Measurements from ENCODE around the gene LRRC70. TPM values are rescaled to one million over a fixed set of nuclear protein-coding genes. Genes with fewer than 3 reads are reported as not detected.

Gene LRRC70
- total and polyA plus RNA-seq, 3 donors from 2014 or later, result 4.9 to 9.9 (median 9.0) TPM

DNA sequence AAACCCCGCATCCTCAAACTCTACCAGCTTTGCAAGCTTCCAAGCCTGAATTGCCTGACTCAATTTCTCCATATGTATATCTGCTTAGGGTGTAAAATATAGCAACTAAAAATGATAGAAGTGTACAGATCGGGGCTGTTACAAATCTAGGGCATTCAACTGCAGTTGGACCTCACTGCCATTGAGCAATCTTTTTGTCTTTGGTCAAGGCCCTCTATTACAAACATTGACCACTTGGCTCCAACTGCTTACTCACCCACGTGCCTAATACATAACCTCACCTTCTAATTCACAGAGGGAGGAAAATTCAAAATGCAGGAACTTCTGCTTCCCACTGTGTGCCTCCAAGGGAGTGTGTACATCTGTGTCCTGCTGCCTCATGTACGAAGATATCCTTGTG, 10.0 kb downstream of the LRRC70 start:
- Histone ChIP-seq H3K27me3 (no peaks in the 10 kb centered on the region), H3K36me3 (ENCODE audit: low read depth, missing control alignments) (no peaks in the 10 kb centered on the region), H3K4me3 (no peak overlapping the region), H3K4me1 (no peaks in the 10 kb centered on the region), H3K27ac (no peak overlapping the region), H3K9me3 (no peaks in the 10 kb centered on the region)
- TF ChIP-seq, protein P1, sequence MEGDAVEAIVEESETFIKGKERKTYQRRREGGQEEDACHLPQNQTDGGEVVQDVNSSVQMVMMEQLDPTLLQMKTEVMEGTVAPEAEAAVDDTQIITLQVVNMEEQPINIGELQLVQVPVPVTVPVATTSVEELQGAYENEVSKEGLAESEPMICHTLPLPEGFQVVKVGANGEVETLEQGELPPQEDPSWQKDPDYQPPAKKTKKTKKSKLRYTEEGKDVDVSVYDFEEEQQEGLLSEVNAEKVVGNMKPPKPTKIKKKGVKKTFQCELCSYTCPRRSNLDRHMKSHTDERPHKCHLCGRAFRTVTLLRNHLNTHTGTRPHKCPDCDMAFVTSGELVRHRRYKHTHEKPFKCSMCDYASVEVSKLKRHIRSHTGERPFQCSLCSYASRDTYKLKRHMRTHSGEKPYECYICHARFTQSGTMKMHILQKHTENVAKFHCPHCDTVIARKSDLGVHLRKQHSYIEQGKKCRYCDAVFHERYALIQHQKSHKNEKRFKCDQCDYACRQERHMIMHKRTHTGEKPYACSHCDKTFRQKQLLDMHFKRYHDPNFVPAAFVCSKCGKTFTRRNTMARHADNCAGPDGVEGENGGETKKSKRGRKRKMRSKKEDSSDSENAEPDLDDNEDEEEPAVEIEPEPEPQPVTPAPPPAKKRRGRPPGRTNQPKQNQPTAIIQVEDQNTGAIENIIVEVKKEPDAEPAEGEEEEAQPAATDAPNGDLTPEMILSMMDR (IDR thresholded peaks at IDR 0.05), result no peak
- TF ChIP-seq POLR2A (IDR thresholded peaks at IDR 0.05), result no peak
- intact Hi-C loops (cut with DNase I; ENCODE audit: low total_unique reads), result no loop called here
- 94 to 97% methylated on average over 4 of the region's 4 CpGs for WGBS, 2 donors
- no peak for DNase-seq

DNA sequence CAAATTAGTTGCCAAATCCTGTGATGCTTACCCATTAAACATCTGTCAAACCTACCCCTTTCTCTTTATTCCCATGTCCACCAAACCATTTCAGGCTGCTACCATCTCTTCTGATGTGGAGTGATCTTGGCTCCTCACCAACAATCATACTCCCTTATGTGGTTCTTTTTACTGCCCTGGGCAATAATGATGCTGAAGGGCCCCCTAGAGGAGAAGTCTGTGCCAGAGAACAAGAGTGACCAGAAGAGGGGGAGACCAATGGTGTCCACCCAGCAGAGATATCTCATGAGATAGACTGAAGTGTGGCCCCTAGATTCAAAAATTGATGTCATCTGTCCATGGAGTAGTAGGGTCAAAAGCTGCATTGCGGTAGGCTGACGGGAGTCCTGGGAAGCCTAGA, 10.9 kb downstream of the LRRC70 start:
- TF ChIP-seq POLR2A (IDR thresholded peaks at IDR 0.05), result no peak
- TF ChIP-seq, protein P1 (IDR thresholded peaks at IDR 0.05), result no peak
- Histone ChIP-seq H3K27me3 (no peaks in the 10 kb centered on the region), H3K4me1 (no peaks in the 10 kb centered on the region), H3K4me3 (no peak overlapping the region), H3K36me3 (ENCODE audit: low read depth, missing control alignments) (no peaks in the 10 kb centered on the region), H3K9me3 (no peaks in the 10 kb centered on the region), H3K27ac (no peak overlapping the region)
- intact Hi-C loops (cut with DNase I; ENCODE audit: low total_unique reads), result no loop called here
- 100% methylated on average over 2 of the region's 2 CpGs for WGBS, 2 donors
- no peak for DNase-seq

DNA sequence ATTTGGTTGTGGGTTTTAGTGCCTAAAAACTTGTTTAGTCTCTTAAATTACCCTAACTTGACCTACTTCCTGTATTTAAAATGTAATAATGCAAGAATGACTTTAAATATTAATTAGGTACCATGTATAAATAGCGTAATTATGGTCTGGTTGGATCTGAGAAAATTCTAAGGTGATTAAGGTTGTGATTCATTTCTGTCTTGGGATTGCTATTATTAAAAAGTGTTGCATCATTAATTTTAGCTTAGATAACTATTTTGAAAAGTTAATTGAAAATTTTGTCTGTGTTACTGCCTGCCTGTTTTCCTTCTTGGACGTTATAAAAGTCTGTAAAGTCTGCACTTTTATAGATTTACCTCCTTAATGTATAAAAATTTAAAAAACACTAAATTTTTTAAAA, 11.8 kb downstream of the LRRC70 start:
- no peak overlapping the region for H3K4me3 ChIP-seq
- no peak overlapping the region for H3K27ac ChIP-seq
- no peaks in the 10 kb centered on the region for H3K9me3 ChIP-seq
- H3K27me3 ChIP-seq, result no peaks in the 10 kb centered on the region
- intact Hi-C loops (cut with DNase I; ENCODE audit: low total_unique reads), result no loop called here
- H3K4me1 ChIP-seq, result no peaks in the 10 kb centered on the region
- TF ChIP-seq POLR2A (IDR thresholded peaks at IDR 0.05), result no peak
- TF ChIP-seq, protein P1 (IDR thresholded peaks at IDR 0.05), result no peak
- DNase-seq, result no peak
- WGBS, 2 donors, result 87 to 93% methylated on average over 2 of the region's 2 CpGs
- H3K36me3 ChIP-seq (ENCODE audit: low read depth, missing control alignments), result no peaks in the 10 kb centered on the region

DNA sequence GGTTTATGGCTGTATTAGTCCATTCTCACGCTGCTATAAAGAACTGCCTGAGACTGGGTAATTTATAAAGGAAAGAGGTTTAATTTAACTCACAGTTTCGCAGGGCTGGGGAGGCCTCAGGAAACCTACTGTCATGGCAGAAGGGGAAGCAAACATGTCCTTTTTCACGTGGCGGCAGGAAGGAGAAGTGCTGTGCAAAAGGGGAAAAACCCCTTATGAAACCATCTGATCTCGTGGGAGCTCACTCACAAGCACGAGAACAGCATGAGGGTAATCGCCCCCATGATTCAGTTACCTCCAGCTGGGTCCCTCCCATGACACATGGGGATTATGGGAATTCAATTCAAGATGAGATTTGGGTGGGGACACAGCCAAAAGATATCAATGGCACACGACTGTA, 13.9 kb downstream of the LRRC70 start:
- TF ChIP-seq, protein P1 (IDR thresholded peaks at IDR 0.05), result no peak
- no peak for TF ChIP-seq POLR2A (IDR thresholded peaks at IDR 0.05)
- intact Hi-C loops (cut with DNase I; ENCODE audit: low total_unique reads), result no loop called here
- WGBS, 2 donors, result 84 to 87% methylated on average over 8 of the region's 8 CpGs
- no peak overlapping the region for H3K27ac ChIP-seq
- H3K27me3 ChIP-seq, result no peaks in the 10 kb centered on the region
- no peak for DNase-seq
- no peak overlapping the region for H3K4me3 ChIP-seq
- H3K9me3 ChIP-seq, result no peaks in the 10 kb centered on the region
- H3K36me3 ChIP-seq (ENCODE audit: low read depth, missing control alignments), result no peaks in the 10 kb centered on the region
- no peaks in the 10 kb centered on the region for H3K4me1 ChIP-seq

DNA sequence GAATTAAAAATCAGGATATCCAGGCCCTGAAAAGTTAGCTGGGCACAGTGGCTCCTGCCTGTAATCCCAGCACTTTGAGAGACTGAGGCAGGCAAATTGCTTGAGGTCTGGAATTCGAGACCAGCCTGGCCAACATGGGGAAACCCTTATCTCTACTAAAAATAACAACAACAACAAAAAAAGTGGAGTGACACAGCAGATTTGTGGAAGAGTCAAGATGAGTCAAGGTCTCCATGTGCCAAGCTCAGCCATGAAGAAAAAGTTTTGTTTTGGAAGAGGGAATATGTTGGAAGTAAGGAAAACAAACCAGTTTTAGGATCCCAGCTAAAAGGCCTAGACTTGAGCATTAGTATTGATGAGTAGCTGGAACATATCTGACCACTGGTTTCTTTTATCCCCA, 14.7 kb downstream of the LRRC70 start:
- no peak for DNase-seq
- WGBS, 2 donors, result 74 to 84% methylated on average over 1 of the region's 1 CpG

More for the DNA sequence above, 14.7 kb downstream of the LRRC70 start:
- H3K4me3 ChIP-seq, result no peak overlapping the region
- no peaks in the 10 kb centered on the region for H3K9me3 ChIP-seq
- H3K4me1 ChIP-seq, result no peaks in the 10 kb centered on the region
- no peaks in the 10 kb centered on the region for H3K36me3 ChIP-seq (ENCODE audit: low read depth, missing control alignments)
- intact Hi-C loops (cut with DNase I; ENCODE audit: low total_unique reads), result no loop called here
- TF ChIP-seq, protein P1 (IDR thresholded peaks at IDR 0.05), result no peak
- H3K27me3 ChIP-seq, result no peaks in the 10 kb centered on the region
- no peak overlapping the region for H3K27ac ChIP-seq

Data from testis (tissue), 3 donors.